ENCODE results near the gene PLEKHG4B.
A peak's percentile ranks its signal among the peaks of the same experiment; 100 is the strongest.

Gene PLEKHG4B

DNA sequence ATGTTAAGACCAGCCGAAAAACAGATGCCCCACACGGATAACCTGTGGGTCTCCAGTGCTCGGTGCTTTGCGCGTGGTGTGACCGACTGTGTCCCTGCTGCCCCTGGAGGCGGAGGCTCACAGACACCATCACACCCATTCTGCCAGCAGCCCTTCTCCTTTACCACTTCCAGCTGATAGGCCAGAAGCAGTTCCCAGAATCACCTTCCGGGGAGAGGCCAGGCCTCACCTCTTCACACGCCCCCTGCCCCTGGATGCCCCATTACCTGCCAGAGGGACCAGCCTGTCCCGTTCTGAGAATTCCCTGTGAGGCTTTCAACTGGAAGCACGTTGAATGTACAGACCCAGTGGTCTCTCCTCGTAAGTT lies 77.7 kb downstream of the PLEKHG4B start:
- DNase-seq (ENCODE audit: low read depth), result no peak

DNA sequence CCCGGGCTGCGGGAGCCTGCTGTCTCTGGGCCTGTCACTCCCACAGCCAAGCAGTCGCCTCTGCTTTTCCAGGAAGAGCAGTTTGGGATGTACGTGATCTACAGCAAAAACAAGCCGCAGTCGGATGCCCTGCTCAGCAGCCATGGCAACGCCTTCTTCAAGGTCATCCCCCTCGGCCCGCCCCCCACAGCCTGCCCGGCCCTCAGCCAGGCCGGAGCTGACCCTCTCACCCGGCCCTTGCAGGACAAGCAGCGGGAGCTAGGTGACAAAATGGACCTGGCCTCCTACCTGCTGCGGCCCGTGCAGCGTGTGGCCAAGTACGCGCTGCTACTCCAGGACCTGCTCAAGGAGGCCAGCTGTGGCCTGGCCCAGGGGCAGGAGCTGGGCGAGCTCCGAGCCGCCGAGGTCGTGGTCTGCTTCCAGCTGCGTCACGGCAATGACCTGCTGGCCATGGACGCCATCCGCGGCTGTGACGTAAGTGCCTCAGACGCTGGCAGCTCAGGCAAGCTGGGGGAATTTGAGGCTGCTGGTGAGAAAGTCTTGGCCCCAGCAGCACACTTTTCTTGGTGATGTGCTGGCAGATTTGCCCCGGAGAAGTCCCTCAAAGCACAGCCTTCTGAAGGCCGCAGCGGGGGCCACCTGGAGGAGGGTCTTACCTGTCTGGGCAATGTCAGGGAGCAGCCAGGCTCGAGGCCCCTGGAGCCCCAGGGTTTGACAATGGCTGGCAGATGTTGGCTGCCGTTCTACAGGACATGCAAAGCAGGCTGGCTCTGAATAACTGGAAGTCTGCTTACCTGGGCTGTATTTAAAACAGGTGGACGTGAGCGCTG lies 79.2 kb downstream of the PLEKHG4B start:
- no peak for DNase-seq (ENCODE audit: low read depth)

DNA sequence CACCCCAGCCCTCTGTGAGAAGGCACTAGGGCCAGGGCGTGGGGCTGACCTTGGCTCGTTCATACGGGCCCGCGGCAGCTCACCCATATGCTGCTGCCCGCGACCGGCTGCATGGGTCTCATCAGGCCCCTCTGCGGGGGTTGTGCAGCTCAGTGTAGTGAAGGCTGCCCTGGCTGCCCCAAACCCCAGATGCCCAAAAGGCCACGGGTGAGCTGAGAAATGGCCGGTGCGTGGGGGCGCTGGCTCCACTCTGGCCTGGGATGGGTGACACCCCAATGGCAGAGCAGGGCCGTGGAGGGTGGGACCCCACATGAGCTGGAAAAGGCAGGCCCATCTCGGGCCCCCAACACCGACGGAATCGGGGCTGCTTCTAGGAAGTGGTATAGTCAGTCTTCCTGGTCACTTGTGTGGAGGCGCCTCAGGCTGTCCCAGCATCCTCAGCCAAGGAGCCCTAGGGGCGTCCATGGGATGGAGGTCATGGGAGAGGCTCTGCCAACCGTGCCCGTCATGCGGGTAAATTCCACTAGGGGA lies 79.9 kb downstream of the PLEKHG4B start:
- no peak for DNase-seq (ENCODE audit: low read depth)

DNA sequence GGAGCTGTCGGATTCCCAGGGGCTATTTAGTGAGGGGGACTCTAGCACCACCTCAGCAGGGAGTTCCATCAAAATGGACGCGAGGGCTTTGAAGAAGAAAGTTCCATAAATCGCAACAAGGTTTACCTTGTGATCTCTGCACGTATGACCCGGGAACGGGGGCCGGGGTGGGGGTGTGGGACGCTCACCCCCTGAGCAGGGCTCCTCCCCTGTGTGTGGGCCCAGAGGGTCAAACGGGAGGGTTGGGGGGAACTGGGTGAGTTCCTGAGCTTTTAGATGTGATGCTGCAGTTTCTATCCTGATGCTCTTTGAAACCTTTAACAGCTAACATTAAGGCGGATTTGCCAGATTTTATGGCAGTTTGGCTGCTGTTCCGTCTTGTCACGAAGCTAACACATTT lies 80.5 kb downstream of the PLEKHG4B start:
- DNase-seq (ENCODE audit: low read depth), result no peak

DNA sequence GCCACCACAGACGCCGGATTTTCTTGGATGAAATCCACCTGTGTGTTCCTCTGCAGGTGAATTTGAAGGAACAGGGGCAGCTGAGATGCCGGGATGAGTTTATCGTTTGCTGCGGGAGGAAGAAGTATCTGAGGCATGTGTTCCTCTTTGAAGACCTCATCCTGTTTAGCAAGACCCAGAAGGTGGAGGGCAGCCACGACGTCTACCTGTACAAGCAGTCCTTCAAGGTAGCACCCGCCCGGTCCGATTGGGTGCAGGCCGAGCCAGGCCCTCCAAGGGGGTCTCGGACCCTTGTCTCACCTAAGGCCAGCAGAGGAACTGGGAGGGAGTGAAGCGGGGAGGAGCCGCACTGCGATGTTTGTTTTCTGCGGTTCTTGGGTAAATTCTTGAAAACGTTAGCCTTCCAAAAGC lies 80.9 kb downstream of the PLEKHG4B start:
- no peak for DNase-seq (ENCODE audit: low read depth)

DNA sequence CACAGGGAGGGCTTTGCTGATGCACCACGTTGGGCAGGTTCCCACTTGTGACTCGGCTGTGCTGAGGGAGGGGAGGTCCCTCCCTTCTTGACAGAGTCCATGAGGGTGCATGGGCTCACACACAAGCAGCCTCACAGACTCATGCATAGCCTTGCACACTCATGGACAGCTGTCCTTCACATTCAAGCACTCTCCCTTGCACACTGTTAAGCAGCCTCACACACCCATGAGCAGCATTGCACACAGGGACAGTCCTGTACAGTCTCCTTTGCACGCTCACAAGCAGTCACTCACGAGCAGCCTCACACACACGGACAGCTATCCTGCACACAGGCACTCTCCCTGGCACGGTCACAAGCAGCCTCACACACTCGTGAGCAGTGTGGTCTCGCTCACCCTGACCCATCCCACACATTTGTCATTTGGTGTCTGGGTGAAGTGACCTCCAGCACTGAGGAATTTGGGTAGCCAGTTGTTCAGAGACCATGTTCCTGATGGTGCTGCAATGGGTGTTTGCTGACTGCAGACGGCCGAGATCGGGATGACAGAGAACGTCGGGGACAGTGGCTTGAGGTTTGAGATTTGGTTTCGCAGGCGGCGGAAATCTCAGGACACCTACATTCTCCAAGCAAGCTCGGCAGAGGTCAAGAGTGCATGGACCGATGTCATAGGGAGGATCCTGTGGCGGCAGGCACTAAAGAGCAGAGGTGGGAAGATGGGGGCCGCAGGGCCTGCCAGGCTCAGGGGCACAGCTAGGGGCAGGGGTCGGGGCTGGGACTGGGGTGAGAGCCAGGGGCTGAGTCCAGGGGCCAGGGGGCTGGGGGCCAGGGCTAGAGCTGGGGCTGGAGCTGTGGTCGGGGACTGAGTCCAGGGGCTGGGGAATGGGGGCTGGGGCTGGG lies 81.7 kb downstream of the PLEKHG4B start:
- DNase-seq (ENCODE audit: low read depth), result no peak

DNA sequence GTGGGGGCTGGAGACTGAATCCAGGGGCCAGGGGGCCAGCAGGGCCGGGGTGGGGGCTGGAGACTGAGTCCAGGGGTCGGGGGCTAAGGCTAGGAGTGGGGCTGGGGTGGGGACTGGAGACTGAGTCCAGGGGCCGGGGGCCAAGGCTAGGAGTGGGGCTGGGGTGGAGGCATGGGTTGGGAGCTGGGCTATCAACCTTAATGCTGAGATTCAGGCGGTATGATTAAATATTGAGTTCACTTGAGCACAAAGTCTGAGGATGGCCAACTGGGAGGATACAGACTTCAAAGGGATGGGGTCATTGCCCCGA lies 82.3 kb downstream of the PLEKHG4B start:
- no peak for DNase-seq (ENCODE audit: low read depth)

DNA sequence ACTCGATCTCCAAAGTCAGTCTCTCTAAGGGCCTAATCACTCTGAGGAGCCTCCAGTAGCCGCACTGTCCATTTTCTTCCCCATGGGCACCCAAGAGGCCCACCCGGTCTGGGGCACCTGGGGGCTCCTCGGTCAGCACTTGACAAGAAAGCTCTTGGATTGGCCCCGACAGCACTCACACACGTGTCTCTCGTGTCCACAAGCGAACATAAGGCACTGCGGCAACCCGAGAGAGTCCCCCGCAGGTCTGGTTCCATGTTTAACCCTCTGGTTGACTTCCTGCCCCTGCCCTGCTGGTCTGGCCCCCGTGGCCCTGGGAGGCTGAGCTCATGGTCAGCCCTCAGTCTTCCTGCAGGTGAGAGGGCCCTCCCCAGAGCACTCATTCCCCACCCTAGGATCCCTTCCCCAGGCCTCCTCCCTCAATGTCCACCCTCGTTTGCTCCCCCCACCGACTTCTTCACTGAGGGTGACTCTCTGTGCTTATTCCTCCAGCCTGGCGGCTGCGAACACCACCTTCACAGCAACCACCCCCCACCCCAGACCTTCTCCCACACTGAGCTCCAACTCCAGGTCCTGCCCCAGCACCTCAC lies 83.0 kb downstream of the PLEKHG4B start:
- no peak for DNase-seq (ENCODE audit: low read depth)

DNA sequence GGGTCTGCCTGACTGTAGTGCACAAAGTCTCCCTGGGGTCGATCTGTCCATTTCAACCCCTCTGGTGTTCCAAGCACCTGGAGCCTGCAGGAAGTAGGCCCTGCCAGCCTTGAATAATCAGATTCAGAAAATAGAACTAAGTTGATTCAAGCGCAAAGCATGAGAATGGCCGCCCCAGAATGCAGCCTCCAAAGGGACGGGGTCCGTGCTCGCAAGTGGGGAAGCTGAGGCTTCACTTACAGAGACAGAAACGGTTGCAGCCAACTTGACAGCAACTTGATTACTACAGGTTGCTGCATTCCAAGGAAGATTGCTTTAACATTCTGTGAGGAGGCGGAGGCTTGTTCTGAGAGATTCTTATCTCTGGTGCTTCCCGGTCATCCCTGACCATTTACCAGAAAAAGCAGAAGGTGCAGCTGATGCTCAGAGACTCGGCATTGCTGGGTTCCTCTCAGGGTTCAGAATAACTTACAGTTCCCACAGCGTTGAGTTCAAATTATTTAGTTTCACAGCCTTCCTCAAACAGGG lies 84.4 kb downstream of the PLEKHG4B start:
- DNase-seq (ENCODE audit: low read depth), result no peak

DNA sequence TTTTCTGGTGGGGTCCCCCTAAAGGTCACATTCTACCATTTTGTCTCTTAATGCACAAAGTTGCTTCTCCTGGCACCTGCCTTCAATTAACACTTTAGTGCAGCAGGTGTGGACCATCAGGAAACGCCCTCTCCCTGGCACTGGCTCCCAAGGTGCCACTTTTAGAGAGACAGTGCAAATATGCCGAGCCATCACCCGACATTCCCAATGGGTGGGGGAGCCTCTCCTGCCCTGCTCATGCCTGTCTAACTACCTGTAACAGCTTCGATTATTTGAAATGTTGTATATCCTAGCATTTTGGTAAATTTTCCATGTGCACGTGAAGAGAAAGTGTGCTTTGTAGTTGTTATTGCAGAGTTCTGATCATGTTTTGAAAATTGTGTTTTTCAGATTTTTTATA lies 86.1 kb downstream of the PLEKHG4B start:
- no peak for DNase-seq (ENCODE audit: low read depth)

DNA sequence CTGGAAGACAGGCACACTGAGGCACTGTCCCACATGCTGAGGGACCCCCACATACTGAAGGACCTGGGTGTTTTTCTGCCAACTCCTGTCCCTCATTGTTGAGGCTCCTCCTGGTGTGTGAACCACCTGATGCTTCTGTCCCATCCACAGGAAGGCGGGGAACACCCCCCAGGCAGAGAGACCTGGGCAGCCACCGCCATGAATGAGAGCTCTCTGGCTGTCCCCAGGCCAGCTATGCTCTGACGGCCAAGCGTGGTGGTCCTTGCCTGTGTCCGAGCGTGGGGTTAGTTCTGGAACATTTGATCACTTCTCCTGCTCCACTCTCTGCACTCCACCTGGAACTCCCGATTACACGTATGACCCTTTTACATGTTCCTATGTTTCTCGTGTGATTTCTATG lies 87.4 kb downstream of the PLEKHG4B start:
- no peak for DNase-seq (ENCODE audit: low read depth)

DNA sequence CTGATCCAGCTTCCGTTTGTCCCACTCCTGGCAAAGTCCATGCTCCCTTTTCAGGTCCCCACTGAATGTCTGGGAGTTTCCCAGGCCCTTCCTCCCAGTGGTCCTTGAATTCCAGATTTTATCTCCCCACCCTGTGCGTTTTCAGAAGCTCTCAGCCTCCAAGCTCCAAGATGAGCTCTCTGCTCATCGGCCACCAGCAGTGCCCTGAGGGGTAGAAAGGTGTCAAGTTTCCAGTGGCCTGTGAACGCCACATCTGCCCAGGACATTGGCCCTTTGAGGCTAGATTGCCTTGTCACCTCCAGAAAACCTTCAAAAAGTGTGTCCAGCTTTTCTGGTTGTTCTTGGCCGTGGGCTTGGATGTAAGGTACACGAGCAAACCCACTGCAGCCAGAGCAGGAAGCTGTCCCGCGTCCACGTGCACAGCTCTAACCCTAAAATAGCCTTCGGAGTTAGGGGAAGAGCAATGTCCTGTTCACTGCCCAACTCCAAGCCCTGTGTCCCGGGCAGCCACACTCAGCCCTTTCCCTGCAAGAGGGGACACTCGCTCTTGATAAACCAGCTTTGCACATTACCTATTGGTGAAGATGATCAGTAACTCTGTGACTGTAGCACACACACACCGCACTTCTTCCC lies 88.4 kb downstream of the PLEKHG4B start:
- DNase-seq (ENCODE audit: low read depth), result no peak

DNA sequence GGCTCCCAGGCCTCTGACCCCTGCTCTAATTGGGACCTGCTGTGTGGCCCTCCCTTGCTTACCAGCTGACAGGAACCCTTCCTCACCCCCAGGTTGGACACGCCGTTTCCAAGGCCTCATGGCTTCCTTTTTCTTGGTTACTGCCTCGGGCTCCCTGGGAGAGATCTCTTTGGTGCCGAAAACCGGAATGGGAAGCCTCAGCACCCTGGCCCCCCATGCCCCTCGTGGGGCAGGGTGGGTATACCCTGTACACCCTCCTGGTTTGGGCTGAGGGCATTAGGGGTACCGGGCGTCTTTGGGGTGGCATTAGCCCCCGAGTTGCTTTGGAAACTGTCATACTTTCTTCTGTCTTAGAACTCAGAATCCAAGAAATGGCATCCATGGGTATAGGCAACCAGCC lies 89.2 kb downstream of the PLEKHG4B start:
- DNase-seq (ENCODE audit: low read depth), result no peak

DNA sequence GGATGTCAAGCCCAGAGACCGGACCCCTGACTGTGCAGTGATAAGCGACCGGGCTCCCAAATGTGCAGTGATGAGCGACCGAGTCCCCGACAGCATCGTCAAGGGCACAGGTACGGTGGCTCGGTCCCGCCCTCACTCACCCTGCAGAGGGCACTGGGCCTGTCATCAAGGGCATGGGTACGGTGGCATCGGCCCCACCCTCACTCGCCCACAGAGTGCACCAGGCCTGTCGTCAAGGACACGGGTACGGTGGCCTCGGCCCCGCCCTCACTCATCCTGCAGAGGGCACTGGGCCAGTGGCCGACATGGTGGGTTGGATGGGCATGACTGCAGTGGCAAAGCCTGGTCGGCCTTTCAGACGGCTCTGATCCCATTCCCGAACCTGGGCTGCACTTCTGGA lies 89.6 kb downstream of the PLEKHG4B start:
- DNase-seq (ENCODE audit: low read depth), result no peak

DNA sequence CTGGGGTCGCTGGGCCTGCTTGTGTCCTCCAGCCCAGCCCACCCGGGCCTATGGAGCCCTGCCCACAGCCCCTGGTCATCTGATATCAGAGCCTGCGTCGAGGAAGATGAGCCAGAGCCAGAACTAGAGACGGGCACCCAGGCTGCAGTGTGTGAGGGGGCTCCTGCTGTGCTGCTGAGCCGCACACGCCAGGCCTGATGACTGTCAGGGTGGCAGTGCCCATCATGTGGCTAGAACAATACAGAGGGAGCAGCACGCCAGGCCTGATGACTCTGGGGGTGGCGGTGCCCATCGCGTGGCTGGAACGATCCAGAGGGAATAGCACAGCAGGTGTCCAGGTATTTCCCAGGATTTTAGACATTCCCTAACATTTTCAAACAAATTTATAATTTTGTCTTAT lies 90.2 kb downstream of the PLEKHG4B start:
- DNase-seq (ENCODE audit: low read depth), result no peak

DNA sequence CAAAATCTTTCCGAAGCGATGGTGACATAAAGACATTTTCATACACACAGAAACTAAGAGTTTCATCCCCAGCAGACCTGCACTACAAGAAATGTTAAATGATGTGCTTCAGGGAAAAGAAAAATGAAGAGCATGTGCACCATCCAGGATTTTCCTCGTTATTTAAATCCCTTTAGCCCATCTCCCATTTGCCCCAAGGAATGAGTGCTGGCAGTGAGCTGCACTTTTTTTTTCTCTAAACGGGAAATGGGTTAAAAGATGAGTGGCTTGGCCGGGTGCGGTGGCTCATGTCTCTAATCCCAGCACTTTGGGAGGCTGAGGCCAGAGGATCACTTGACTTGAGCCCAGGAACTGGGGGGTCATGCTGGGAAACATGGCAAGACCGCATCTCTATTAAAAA lies 92.5 kb downstream of the PLEKHG4B start:
- DNase-seq (ENCODE audit: low read depth), result peak; percentile 13

DNA sequence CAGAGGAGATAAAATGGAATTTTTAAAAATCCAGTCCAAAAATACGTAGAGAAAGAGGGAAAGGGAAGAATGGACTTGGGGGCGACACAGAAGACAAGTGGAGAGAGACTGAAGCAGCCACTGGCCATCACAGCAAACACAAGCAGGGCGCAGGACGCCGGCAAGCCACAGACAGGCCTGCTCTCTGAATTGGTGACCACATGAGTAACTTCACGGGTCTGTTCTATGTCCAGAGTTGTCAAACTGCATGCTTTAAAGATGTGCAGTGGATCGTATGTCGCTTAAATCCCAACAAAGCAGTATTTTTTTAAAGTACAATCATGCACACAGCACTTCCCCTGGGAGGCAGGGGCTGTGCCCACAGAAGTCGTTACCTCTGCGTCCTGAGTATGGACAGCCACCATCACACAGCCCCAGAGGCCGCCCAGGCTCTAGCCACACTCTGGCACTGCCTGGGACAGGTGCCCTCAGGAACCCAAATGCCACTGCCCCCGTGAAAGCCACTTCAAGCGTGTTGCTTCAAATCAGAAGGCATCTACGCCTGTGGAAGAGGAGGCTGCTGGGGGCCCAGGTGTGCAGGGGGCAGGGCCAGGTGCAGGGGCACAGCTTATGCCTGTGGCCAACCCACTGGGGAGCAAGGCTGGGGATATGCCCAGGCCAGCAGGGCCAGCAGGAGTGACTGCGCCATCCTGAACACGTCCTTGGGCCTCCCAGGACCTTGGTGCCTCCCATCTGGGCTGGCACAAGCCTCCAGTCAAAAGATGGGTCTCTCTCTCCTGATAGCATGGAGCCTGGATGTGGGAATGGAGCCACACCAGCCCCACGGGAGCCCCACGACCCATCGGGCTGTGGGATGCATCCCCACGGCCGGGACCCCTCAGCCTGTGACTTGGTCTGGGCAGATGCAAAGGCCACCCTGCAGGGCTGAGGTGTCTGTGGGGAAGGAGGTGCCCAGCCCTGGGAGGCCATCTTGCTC lies 93.4 kb downstream of the PLEKHG4B start:
- no peak for DNase-seq (ENCODE audit: low read depth)

DNA sequence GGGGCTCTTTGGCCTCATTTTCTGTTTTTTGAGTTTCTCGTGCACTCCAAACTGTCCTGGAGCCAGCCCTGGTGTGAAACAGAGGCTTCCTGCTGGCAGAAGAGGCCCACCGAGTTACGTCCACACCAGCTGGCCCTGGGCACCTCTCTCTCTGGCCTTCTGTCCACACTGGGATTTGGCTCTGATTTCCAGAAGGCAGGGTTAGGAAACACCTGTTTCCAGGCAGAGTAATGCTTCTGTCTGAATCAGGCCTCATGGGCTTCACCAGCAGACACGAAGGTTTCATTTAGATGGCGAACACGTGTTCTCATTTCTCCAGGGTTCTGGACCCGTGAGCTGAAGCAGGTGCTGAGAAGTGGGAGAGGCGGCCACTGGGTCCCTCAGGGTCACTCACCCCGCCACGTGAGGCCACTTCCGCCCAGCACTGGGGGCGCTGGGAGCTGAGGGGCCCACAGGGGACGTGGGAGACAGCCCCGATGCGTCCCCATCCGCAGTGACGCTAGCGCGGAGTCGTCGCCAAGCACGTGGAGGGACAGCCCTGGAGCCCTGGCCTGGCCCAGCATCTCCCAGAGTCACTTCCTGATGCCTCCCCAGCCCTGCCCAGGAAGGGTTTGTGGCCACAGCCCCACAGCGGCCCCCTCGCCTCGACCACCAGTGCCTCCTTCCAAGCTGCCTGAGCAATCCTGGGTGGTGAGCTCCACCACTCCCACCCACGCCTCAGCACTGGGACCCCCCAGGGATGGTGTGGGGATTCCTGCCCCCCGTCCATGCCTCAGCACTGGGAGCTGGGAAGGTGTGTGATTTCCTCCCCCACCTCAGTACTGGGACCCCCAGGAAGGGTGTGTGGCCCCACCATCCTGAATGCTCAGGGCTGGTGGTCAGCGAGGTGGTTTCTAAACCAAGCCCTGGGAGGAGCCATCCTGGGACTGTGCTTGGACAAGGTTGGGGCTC lies 94.4 kb downstream of the PLEKHG4B start:
- DNase-seq (ENCODE audit: low read depth), result no peak

DNA sequence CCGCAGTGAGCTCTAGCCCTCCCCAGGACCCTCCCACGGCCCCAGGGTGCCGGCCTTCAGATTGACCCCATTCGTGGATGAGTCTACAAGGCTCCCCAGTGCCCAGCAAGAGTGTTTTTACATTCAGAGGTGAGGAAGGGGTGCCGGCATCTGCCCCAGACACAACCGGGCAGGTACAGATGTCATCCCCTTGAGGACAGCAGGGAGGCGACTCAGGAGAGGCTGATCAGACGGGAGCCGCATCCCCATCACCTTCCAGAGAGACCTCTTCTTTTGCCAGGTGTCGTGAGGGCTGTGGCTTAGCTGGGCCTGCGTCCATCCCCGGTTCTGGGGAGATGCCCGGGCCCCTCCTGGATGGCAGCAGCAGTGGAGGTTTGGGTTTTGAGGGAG lies 95.1 kb downstream of the PLEKHG4B start:
- DNase-seq (ENCODE audit: low read depth), result no peak

Measured in fibroblast of gingiva (primary cell).